ENCODE results near the gene LCN1.

- TF ChIP-seq EZH2 (IDR thresholded peaks at IDR 0.05; ENCODE audit: borderline replicate concordance, low read depth, low read length, severe bottlenecking), result no peak
- TF ChIP-seq, protein P1, sequence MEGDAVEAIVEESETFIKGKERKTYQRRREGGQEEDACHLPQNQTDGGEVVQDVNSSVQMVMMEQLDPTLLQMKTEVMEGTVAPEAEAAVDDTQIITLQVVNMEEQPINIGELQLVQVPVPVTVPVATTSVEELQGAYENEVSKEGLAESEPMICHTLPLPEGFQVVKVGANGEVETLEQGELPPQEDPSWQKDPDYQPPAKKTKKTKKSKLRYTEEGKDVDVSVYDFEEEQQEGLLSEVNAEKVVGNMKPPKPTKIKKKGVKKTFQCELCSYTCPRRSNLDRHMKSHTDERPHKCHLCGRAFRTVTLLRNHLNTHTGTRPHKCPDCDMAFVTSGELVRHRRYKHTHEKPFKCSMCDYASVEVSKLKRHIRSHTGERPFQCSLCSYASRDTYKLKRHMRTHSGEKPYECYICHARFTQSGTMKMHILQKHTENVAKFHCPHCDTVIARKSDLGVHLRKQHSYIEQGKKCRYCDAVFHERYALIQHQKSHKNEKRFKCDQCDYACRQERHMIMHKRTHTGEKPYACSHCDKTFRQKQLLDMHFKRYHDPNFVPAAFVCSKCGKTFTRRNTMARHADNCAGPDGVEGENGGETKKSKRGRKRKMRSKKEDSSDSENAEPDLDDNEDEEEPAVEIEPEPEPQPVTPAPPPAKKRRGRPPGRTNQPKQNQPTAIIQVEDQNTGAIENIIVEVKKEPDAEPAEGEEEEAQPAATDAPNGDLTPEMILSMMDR (IDR thresholded peaks at IDR 0.05; ENCODE audit: extremely low read depth in 1 of 2, insufficient read depth in 1 of 2, low read depth in 1 of 2, low read length in 2 of 2), result no peak
- no peak for TF ChIP-seq POLR2A (IDR thresholded peaks at IDR 0.05; ENCODE audit: low read depth, low read length)
- TF ChIP-seq JUN (IDR thresholded peaks at IDR 0.05; ENCODE audit: borderline replicate concordance, insufficient read depth, insufficient read length, low read depth), result no peak
- TF ChIP-seq POLR2AphosphoS5 (IDR thresholded peaks at IDR 0.05; ENCODE audit: insufficient read depth, low read depth, low read length), result no peak
- no peak for TF ChIP-seq GATA2 (IDR thresholded peaks at IDR 0.05; ENCODE audit: insufficient read depth, insufficient read length, low read depth, low read length)
Measured at GRCh38 chr9:135485832-135486231, 35.4 kb upstream of the LCN1 start.
